Vagina (tissue), 2 donors: ENCODE data around the gene CLHC1. TPM values are rescaled to one million over a fixed set of nuclear protein-coding genes. Genes with fewer than 3 reads are reported as not detected.

Experiments used
- DNase-seq, 2 donors: peaks; one replicate each; pipeline ENCODE4 v3.0.0-alpha.2; 2017; ENCODE audit errors: extremely low spot score in 2 of 2
- H3K27ac ChIP-seq: fragments of 200-600 bp; sonication (generic); one replicate; pipeline ENCODE4 v1.5.1; 2019
- H3K27me3 ChIP-seq: fragments of 200-600 bp; sonication (generic); one replicate; pipeline ENCODE4 v1.5.1; 2019
- H3K36me3 ChIP-seq, 2 donors: fragments of 200-600 bp; sonication (generic); one replicate each; pipeline ENCODE4 v1.5.1; 2017 to 2019
- H3K4me1 ChIP-seq: fragments of 200-600 bp; sonication (generic); one replicate; pipeline ENCODE4 v1.5.1; 2019
- H3K4me3 ChIP-seq, 2 donors: fragments of 200-600 bp; sonication (generic); 1 replicate in 1 of 2; 2 replicates in 1 of 2; pipeline ENCODE4 v1.5.1; 2016 to 2019
- H3K9me3 ChIP-seq: fragments of 200-600 bp; sonication (generic); one replicate; pipeline ENCODE4 v1.5.1; 2019
- CTCF ChIP-seq, 3 experiments: fragments of 450-650 bp in 2 of 3; fragments of 200-600 bp in 1 of 3; sonication (generic) in 1 of 3; IDR thresholded peaks; one replicate each; pipeline ENCODE4 v1.5.1; 2017 to 2019; ENCODE audit warnings: antibody characterized with exemption in 3 of 3, mild to moderate bottlenecking in 2 of 3, moderate library complexity in 2 of 3
- POLR2A ChIP-seq, 2 donors: fragments of 450-650 bp; IDR thresholded peaks; one replicate each; pipeline ENCODE4 v1.6.1; 2017; ENCODE audit warnings: antibody characterized with exemption in 2 of 2, mild to moderate bottlenecking in 2 of 2, moderate library complexity in 2 of 2
- POLR2AphosphoS5 ChIP-seq, 2 donors: sonication (generic); formaldehyde crosslinking; IDR thresholded peaks; one replicate each; pipeline ENCODE4 v1.9.0; 2017; ENCODE audit warnings: antibody characterized with exemption in 2 of 2, mild to moderate bottlenecking in 2 of 2, low read depth in 1 of 2; ENCODE audit not compliant: insufficient read depth in 1 of 2
- intact Hi-C: fragments of 100-400 bp; cut with DNase I; formaldehyde crosslinking; loops from one replicate; pipeline ENCODE4 v1.15.1; 2023
- total RNA-seq: library from RNA; depleted of rRNA; stranded (reverse); fragments of >200 nt; gene quantifications from one replicate; pipeline ENCODE4 v1.2.3, GENCODE V29; 2016

CLHC1 gene
- total RNA-seq, 1 donor from 2014 or later = 4.7 TPM

GRCh38 chr2:55175254-55176093 lies 56.6 kb downstream of the CLHC1 start:
- Histone ChIP-seq H3K27me3 (no peaks in the 10 kb centered on the region), H3K36me3 (no peaks in the 10 kb centered on the region), H3K4me3 (no peak overlapping the region), H3K27ac (no peak overlapping the region), H3K4me1 (no peaks in the 10 kb centered on the region), H3K9me3 (no peaks in the 10 kb centered on the region)
- intact Hi-C loops = no loop called here
- TF ChIP-seq POLR2AphosphoS5 (IDR thresholded peaks at IDR 0.05; ENCODE audit: insufficient read depth in 1 of 2, low read depth in 1 of 2) = peak in 1 of 2 donors; percentile 36
- TF ChIP-seq POLR2A (IDR thresholded peaks at IDR 0.05) = no peak
- TF ChIP-seq CTCF (IDR thresholded peaks at IDR 0.05) = peak; percentile 59 to 79 (median 74)
- no peak for DNase-seq

GRCh38 chr2:55173438-55174054 lies 58.5 kb downstream of the CLHC1 start:
- Histone ChIP-seq H3K27me3 (no peaks in the 10 kb centered on the region), H3K9me3 (no peaks in the 10 kb centered on the region), H3K36me3 (no peaks in the 10 kb centered on the region), H3K4me1 (peaks cover 1% of the 10 kb centered on the region), H3K27ac (no peak overlapping the region), H3K4me3 (no peak overlapping the region)
- no peak for DNase-seq
- TF ChIP-seq CTCF (IDR thresholded peaks at IDR 0.05) (no peak), POLR2AphosphoS5 (IDR thresholded peaks at IDR 0.05; ENCODE audit: insufficient read depth in 1 of 2, low read depth in 1 of 2) (no peak), POLR2A (IDR thresholded peaks at IDR 0.05) (no peak)
- intact Hi-C loops = no loop called here

GRCh38 chr2:55169915-55170314 lies 62.2 kb downstream of the CLHC1 start:
- TF ChIP-seq CTCF (IDR thresholded peaks at IDR 0.05) (no peak), POLR2AphosphoS5 (IDR thresholded peaks at IDR 0.05; ENCODE audit: insufficient read depth in 1 of 2, low read depth in 1 of 2) (no peak), POLR2A (IDR thresholded peaks at IDR 0.05) (no peak)
- Histone ChIP-seq H3K27ac (no peak overlapping the region), H3K27me3 (no peaks in the 10 kb centered on the region), H3K4me3 (no peak overlapping the region), H3K36me3 (no peaks in the 10 kb centered on the region), H3K9me3 (no peaks in the 10 kb centered on the region), H3K4me1 (peaks cover 15% of the 10 kb centered on the region)
- DNase-seq = no peak
- intact Hi-C loops = loop anchor here (5.0 to 10.0 kb wide), 3 partner anchors 68 to 155 kb away; no protein-coding TSS in a partner anchor

GRCh38 chr2:55169359-55169758 lies 62.7 kb downstream of the CLHC1 start:
- Histone ChIP-seq H3K9me3 (no peaks in the 10 kb centered on the region), H3K36me3 (no peaks in the 10 kb centered on the region), H3K4me3 (no peak overlapping the region), H3K27ac (no peak overlapping the region), H3K27me3 (no peaks in the 10 kb centered on the region), H3K4me1 (peaks cover 15% of the 10 kb centered on the region)
- DNase-seq = no peak
- TF ChIP-seq POLR2AphosphoS5 (IDR thresholded peaks at IDR 0.05; ENCODE audit: insufficient read depth in 1 of 2, low read depth in 1 of 2) (no peak), CTCF (IDR thresholded peaks at IDR 0.05) (no peak), POLR2A (IDR thresholded peaks at IDR 0.05) (no peak)
- intact Hi-C loops = loop anchor here (5.0 to 10.0 kb wide), 3 partner anchors 67 to 155 kb away; no protein-coding TSS in a partner anchor
